ENCODE measurements around the gene PAPPA2.

DNA sequence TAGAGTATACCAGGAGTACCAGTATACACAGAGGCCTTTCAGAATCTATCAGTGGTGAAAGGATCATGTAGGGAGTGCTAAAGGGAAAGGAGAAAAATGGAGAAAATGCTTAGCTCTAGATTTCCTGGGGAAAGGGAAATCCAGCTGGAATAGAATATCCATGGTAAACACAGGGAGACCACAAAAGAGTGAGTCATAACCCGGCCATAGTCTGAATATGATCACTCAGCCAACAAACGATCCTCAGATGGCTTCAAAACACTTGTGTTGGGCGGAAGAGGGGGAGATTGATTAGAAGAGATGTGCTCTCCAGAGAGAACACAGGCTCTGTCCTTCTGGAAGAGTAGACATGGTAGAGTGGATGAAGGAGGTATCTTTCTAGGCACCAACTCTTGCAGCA is 180.6 kb downstream of the PAPPA2 start:
- TF ChIP-seq CTCF (IDR thresholded peaks at IDR 0.05), result no peak
- no peak for TF ChIP-seq POLR2A (IDR thresholded peaks at IDR 0.05)
